HL-60 (cell line): Measurements from ENCODE around the gene NKAIN4.

ENCODE experiments used
- DNase-seq, 2 experiments: peaks; one replicate each; pipeline ENCODE4 v3.0.0-alpha.2; 2010 to 2020; ENCODE audit warnings: low read depth in 1 of 2, low spot score in 1 of 2
- H3K27ac ChIP-seq: fragments of 250-450 bp; sonication (Bioruptor Pico); replicated peaks from 2 replicates; pipeline ENCODE4 v1.5.1; 2020; ENCODE audit warnings: mild to moderate bottlenecking, moderate library complexity
- H3K27me3 ChIP-seq: fragments of 250-450 bp; sonication (Bioruptor Pico); 2 replicates; pipeline ENCODE4 v1.5.1; 2021; ENCODE audit warnings: mild to moderate bottlenecking, moderate library complexity; ENCODE audit not compliant: insufficient read depth, poor library complexity, severe bottlenecking
- H3K4me3 ChIP-seq: replicated peaks from 2 replicates; pipeline ENCODE4 v1.5.1; 2011; ENCODE audit warnings: mild to moderate bottlenecking, control low read depth, low read length; ENCODE audit not compliant: insufficient read depth
- GABPA ChIP-seq: IDR thresholded peaks from 2 replicates; pipeline ENCODE4 v1.6.1; 2012; ENCODE audit warnings: low read depth
- POLR2AphosphoS5 ChIP-seq: IDR thresholded peaks from 2 replicates; pipeline ENCODE4 v1.6.1; 2012; ENCODE audit warnings: low read depth
- SPI1 ChIP-seq: IDR thresholded peaks from 2 replicates; pipeline ENCODE4 v1.6.1; 2012; ENCODE audit warnings: low read depth, mild to moderate bottlenecking, borderline replicate concordance
- TF ChIP-seq, protein P1 (sequence below): IDR thresholded peaks from one replicate; pipeline ENCODE4 v1.5.1; 2011; ENCODE audit warnings: low read length, control low read depth, inconsistent platforms; ENCODE audit not compliant: insufficient read depth
- TF ChIP-seq, protein P2 (sequence below): IDR thresholded peaks from 2 replicates; pipeline ENCODE4 v1.6.1; 2012; ENCODE audit warnings: low read depth; ENCODE audit not compliant: insufficient replicate concordance

NKAIN4 gene

DNA sequence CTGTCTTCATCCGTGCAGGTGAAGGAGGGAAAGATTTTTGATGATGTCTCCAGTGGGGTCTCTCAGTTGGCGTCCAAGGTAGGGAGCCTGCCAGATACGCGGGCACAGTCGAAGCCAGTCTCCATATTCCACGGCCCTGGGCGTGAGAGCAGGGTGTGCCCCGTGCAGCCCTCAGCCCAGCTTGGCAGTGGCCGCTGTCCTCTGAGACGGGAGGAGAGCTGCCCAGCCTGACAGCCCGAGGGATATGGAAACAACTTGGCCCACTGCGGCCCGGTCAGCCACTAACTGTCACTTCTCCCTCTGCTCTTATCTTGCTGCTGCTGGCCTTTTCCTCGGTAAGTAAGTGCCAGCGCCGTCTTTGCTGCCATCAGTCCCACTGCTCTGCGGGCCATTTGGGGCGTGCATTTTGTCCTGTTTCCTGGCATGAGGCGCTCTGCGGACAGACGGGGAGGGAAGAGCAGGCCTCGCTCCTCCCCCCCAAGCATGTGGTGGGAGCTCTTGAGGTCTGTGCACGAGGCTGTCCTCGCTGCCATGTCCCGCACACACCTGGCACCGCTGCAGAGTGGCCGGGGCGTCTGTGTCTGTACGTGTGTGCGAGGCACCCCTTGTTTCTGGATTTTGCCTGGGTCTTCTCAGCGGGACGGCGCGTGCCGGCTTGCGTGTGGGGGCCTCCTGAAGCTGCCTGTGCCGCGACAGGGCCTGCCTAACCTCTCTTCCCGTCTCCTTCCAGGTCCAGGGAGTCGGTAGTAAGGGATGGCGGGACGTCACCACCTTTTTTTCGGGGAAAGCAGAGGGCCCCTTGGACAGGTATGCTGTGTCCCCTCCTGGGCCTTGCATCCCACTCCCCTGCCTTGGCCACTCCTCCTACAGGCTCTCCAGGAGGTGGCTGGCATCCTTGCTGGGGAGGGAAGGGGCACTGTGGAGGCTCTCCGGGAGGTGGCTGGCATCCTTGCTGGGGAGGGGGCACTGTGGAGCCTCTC lies 31.7 kb upstream of the NKAIN4 start:
- TF ChIP-seq SPI1 (no peak), POLR2AphosphoS5 (no peak), GABPA (no peak)
- TF ChIP-seq, protein P1, sequence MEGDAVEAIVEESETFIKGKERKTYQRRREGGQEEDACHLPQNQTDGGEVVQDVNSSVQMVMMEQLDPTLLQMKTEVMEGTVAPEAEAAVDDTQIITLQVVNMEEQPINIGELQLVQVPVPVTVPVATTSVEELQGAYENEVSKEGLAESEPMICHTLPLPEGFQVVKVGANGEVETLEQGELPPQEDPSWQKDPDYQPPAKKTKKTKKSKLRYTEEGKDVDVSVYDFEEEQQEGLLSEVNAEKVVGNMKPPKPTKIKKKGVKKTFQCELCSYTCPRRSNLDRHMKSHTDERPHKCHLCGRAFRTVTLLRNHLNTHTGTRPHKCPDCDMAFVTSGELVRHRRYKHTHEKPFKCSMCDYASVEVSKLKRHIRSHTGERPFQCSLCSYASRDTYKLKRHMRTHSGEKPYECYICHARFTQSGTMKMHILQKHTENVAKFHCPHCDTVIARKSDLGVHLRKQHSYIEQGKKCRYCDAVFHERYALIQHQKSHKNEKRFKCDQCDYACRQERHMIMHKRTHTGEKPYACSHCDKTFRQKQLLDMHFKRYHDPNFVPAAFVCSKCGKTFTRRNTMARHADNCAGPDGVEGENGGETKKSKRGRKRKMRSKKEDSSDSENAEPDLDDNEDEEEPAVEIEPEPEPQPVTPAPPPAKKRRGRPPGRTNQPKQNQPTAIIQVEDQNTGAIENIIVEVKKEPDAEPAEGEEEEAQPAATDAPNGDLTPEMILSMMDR, result no peak
- TF ChIP-seq, protein P2, sequence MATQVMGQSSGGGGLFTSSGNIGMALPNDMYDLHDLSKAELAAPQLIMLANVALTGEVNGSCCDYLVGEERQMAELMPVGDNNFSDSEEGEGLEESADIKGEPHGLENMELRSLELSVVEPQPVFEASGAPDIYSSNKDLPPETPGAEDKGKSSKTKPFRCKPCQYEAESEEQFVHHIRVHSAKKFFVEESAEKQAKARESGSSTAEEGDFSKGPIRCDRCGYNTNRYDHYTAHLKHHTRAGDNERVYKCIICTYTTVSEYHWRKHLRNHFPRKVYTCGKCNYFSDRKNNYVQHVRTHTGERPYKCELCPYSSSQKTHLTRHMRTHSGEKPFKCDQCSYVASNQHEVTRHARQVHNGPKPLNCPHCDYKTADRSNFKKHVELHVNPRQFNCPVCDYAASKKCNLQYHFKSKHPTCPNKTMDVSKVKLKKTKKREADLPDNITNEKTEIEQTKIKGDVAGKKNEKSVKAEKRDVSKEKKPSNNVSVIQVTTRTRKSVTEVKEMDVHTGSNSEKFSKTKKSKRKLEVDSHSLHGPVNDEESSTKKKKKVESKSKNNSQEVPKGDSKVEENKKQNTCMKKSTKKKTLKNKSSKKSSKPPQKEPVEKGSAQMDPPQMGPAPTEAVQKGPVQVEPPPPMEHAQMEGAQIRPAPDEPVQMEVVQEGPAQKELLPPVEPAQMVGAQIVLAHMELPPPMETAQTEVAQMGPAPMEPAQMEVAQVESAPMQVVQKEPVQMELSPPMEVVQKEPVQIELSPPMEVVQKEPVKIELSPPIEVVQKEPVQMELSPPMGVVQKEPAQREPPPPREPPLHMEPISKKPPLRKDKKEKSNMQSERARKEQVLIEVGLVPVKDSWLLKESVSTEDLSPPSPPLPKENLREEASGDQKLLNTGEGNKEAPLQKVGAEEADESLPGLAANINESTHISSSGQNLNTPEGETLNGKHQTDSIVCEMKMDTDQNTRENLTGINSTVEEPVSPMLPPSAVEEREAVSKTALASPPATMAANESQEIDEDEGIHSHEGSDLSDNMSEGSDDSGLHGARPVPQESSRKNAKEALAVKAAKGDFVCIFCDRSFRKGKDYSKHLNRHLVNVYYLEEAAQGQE, result no peak

DNA sequence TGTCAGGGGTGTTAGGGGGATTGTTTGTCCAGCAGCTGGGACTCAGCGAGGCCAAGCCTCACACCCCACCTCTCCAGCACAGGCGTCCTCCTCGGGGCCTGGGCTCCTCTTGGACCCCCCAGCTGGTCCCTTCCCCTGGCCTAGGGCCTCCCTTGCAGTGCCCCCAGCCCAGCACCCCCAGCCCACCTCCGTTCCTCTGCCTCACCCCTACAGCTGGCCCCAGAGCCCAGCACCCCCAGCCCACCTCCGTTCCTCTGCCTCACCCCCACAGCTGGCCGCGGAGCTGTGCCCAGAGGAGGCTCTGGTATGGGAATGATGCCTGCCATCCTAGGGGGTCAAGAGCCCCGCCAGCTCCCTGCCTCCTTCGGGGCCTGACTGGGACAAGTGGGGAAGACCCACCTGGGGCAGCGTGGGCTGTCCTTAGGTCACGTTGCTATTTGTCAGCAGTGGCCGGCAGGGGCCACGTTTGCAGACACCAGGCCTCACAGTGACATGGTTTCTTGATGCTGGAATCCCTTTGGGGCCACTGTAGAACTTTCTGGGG lies 30.8 kb upstream of the NKAIN4 start:
- TF ChIP-seq GABPA (no peak), POLR2AphosphoS5 (no peak), SPI1 (no peak)
- TF ChIP-seq, protein P2, result no peak
- TF ChIP-seq, protein P1, result no peak
- Histone ChIP-seq H3K4me3 (no peak overlapping the region), H3K27me3 (no peaks in the 10 kb centered on the region), H3K27ac (no peak overlapping the region)
- no peak for DNase-seq

More for the DNA sequence above, 31.7 kb upstream of the NKAIN4 start:
- Histone ChIP-seq H3K4me3 (no peak overlapping the region), H3K27me3 (no peaks in the 10 kb centered on the region), H3K27ac (no peak overlapping the region)
- DNase-seq, result no peak

DNA sequence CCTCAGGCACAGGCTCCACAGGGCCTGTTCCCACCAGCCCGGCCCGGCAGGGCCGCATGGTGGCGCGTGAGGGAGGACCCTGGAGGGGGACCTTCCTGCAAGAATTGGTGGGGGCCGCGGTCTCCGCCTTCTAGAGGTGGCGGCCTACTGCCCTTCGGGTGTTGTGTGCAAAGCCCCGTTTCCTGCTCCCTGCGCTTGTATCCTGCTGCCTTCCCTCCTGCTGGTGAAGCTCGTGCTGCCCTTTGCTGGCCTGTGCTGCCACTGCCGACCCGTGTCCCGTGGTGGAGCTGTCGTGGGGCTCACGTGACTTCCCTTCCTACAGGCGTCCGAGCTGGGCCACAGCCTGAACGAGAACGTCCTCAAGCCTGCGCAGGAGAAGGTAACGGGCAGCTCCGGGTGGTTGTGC lies 30.3 kb upstream of the NKAIN4 start:
- TF ChIP-seq GABPA, result no peak
- DNase-seq, result no peak
- H3K27me3 ChIP-seq, result no peaks in the 10 kb centered on the region
- no peak overlapping the region for H3K4me3 ChIP-seq
- H3K27ac ChIP-seq, result peak overlapping the region; percentile 28; the same call in 1 of the 2 replicates

DNA sequence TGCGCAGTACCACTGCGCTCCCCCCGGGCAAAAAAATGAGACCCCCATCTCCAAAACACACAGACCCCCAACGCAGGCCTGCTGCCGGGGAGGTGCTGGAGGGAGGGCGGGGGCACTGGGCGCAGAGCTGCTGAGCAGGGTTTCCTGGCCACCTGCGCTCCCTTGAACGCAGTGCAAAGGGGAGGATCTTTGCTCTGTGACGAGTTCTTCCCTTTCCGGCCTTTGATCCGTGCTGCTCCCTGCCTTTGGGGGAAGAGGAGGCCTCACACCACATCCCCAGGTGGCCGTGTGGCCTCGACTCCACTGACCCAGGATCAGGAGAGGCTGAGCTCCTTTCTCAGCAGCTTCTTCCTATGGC lies 29.8 kb upstream of the NKAIN4 start:
- TF ChIP-seq, protein P2, result no peak
- no peak for TF ChIP-seq GABPA
- no peak for TF ChIP-seq SPI1
- TF ChIP-seq POLR2AphosphoS5, result no peak
- TF ChIP-seq, protein P1, result no peak
- DNase-seq, result no peak
- H3K4me3 ChIP-seq, result no peak overlapping the region
- H3K27me3 ChIP-seq, result no peaks in the 10 kb centered on the region
- peak overlapping the region; percentile 28; the same call in 1 of the 2 replicates for H3K27ac ChIP-seq
